ENCODE data around the gene SCG5. TPM values are rescaled to one million over a fixed set of nuclear protein-coding genes. Genes with fewer than 3 reads are reported as not detected.

Gene SCG5
- total RNA-seq, 1 donor from 2014 or later = 0.65 TPM

- no peak for TF ChIP-seq CTCF (IDR thresholded peaks at IDR 0.05)
- no peaks in the 10 kb centered on the region for H3K9me3 ChIP-seq
- no peaks in the 10 kb centered on the region for H3K36me3 ChIP-seq
- H3K4me3 ChIP-seq = no peak overlapping the region
- intact Hi-C loops (cut with DNase I) = no loop called here
- H3K27ac ChIP-seq = no peak overlapping the region
- DNase-seq = no peak
- no peak for ATAC-seq
- no peaks in the 10 kb centered on the region for H3K4me1 ChIP-seq
- H3K27me3 ChIP-seq (ENCODE audit: low read depth) = no peaks in the 10 kb centered on the region
Measured at GRCh38 chr15:32664796-32665195, 23.3 kb downstream of the SCG5 start.

GRCh38 chr15:32667321-32667720, 25.8 kb downstream of the SCG5 start:
- Histone ChIP-seq H3K4me1 (no peaks in the 10 kb centered on the region), H3K27me3 (ENCODE audit: low read depth) (no peaks in the 10 kb centered on the region), H3K36me3 (no peaks in the 10 kb centered on the region), H3K4me3 (no peak overlapping the region), H3K27ac (no peak overlapping the region), H3K9me3 (no peaks in the 10 kb centered on the region)
- intact Hi-C loops (cut with DNase I) = no loop called here
- no peak for TF ChIP-seq CTCF (IDR thresholded peaks at IDR 0.05)
- no peak for DNase-seq
- ATAC-seq = no peak

GRCh38 chr15:32668942-32669341, 27.4 kb downstream of the SCG5 start:
- no peak overlapping the region for H3K27ac ChIP-seq
- intact Hi-C loops (cut with DNase I) = no loop called here

GRCh38 chr15:32669896-32670611, 28.5 kb downstream of the SCG5 start:
- H3K36me3 ChIP-seq = no peaks in the 10 kb centered on the region

More at GRCh38 chr15:32668942-32669341, 27.4 kb downstream of the SCG5 start:
- H3K9me3 ChIP-seq = no peaks in the 10 kb centered on the region
- no peaks in the 10 kb centered on the region for H3K4me1 ChIP-seq
- no peaks in the 10 kb centered on the region for H3K27me3 ChIP-seq (ENCODE audit: low read depth)
- no peak overlapping the region for H3K4me3 ChIP-seq
- TF ChIP-seq CTCF (IDR thresholded peaks at IDR 0.05) = no peak
- DNase-seq = no peak
- H3K36me3 ChIP-seq = no peaks in the 10 kb centered on the region
- no peak for ATAC-seq

GRCh38 chr15:32670623-32671022, 29.1 kb downstream of the SCG5 start:
- no peak for ATAC-seq
- Histone ChIP-seq H3K9me3 (no peaks in the 10 kb centered on the region), H3K4me3 (no peak overlapping the region), H3K27me3 (ENCODE audit: low read depth) (no peaks in the 10 kb centered on the region), H3K36me3 (no peaks in the 10 kb centered on the region), H3K27ac (no peak overlapping the region), H3K4me1 (no peaks in the 10 kb centered on the region)
- no peak for TF ChIP-seq CTCF (IDR thresholded peaks at IDR 0.05)
- no peak for DNase-seq
- intact Hi-C loops (cut with DNase I) = no loop called here

More at GRCh38 chr15:32669896-32670611, 28.5 kb downstream of the SCG5 start:
- H3K4me3 ChIP-seq = no peak overlapping the region
- H3K4me1 ChIP-seq = no peaks in the 10 kb centered on the region
- intact Hi-C loops (cut with DNase I) = no loop called here
- DNase-seq = no peak
- no peak for TF ChIP-seq CTCF (IDR thresholded peaks at IDR 0.05)
- H3K27ac ChIP-seq = no peak overlapping the region
- H3K27me3 ChIP-seq (ENCODE audit: low read depth) = no peaks in the 10 kb centered on the region
- peak in 1 of 2 donors; percentile 56 for ATAC-seq
- no peaks in the 10 kb centered on the region for H3K9me3 ChIP-seq
